Dedifferentiated amniotic fluid mesenchymal stem cell (primary cell): Measurements from ENCODE around the gene GID8.

Experiments
- DNase-seq: peaks from one replicate; pipeline ENCODE4 v3.0.0-alpha.2; 2016; ENCODE audit errors: extremely low spot score

GID8 gene

DNA sequence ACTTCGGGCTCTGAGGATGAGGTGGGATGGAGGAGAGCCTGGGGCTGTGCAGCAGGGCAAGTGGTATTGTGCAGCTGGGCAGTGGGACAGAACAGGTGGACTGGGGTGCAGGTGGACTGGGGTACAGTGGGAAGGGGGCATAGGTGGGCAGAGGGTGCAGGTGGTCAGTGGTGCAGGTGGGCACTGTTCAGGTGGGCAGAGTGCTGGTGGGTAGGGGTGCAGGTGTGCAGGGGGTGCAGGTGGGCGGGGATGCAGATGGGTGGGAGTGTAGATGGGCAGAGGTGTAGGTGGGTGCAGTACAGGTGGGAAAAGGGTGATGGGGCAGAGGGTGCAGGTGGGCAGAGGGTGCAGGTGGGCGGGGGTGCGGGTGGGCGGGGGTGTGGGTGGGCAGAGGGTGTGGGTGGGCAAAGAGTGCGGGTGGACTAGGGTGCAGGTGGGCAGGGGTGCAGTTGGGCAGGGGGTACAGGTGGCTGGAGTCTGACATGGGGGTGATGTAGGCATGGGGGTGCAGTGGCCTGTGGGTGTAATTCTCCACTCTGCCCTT, 48.4 kb downstream of the GID8 start:
- no peak for DNase-seq

DNA sequence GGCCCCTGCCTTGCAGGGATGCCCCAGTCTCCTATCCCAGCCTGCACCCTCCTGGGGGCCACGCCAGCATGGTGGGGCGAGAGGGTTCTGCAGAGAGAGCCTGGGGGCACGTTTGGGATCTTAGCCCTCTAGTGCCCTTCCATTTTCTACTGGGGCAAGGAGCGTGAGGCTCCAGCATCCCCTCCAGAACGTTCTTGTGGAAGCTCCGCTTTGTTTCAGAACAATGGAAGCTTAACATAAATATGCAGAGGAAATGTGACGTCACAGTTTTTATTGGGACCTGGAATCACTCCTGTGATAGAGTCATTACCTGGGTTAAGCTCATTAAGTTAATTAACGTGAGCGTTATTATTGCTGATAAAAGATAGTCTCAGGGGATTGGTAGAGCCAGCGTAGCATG, 49.2 kb downstream of the GID8 start:
- DNase-seq, result no peak

DNA sequence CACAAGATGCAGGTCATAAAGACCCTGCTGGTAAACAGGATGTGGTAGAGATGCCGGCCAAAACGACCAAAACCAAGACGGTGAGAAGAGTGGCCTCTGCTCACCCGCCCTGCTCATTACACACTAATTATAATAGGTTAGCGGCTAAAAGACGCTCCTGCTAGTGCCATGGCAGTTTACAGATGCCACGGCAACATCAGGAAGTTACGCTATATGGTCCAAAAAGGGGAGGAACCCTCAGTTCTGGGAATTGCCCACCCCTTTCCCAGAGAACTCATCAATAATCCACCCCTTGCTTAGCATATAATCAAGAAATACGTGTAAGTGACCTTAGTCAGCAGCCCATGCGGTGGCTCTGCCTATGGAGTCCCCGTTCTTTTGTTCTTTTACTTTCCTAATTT, 51.3 kb downstream of the GID8 start:
- DNase-seq, result no peak

- no peak for DNase-seq
Measured at GRCh38 chr20:62990306-62990825, 52.4 kb downstream of the GID8 start.

DNA sequence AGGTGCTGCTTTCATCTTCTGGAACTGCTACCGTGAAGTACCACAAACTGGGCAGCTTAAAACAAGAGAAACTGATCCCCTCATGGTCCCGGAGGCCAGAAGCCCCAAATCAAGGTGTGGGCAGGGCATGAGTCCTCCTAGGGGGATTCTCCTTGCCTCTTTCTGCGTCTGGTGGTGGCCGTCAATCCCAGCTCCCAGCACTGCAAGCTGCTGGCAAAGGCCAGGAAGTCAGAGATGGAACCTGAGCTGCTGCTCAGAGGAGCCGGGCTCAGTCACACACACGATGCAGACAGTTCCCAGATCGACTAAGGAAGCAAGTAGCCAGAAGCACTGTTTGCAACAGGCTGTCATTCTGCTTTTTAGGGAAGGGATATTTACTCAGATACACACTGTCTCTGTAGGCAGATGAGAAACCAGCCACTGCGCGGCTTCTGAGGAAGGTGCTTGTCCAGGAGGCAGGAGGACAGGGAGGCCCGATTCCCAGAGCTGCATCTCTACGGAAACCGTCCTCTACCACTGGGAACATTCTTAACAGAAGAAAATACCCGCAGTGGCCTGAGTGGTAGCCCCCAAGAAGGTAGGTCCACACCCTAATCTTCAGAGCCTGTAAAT, 53.4 kb downstream of the GID8 start:
- DNase-seq, result no peak

DNA sequence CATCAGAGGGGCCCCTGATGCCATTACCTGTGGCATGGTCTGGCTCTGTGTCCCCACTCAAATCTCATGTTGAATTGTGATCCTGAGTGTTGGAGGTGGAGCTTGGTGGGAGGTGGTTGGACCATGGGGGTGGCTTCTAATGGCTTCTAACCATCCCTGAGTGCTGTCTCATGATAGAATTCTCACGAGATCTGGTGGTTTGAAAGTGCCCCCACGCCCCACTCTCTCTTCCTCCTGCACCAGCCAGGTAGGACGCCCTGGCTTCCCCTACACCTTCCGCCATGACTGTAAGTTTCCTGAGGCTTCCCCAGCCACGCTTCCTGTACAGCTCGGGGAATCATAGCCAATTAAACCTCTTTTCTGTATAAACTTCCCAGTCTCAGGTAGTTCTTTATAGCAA, 53.9 kb downstream of the GID8 start:
- no peak for DNase-seq

GRCh38 chr20:62993856-62994494, 56.0 kb downstream of the GID8 start:
- no peak for DNase-seq

DNA sequence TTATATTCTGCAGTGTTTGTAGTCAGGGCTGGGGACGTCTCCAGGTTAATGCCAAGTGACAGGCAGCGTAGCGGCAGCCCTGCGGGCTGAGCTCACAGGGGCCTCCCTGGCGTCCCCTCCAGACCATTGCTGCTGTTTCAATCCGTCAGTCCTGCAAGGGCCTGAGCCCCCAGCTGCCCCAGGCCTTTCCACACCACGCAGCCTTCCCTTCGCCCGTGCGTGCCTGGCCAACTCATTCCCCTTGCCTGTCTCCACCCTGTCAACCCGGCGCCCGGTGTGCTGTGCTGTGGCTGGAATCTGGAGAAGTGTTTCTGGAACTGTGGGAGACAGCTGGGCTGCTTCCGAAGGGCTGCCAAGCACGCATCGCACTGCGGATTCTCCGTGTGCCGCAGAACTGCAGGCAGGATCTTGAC, 56.9 kb downstream of the GID8 start:
- no peak for DNase-seq

- DNase-seq, result no peak
Measured at GRCh38 chr20:62995481-62995880, 57.5 kb downstream of the GID8 start.

DNA sequence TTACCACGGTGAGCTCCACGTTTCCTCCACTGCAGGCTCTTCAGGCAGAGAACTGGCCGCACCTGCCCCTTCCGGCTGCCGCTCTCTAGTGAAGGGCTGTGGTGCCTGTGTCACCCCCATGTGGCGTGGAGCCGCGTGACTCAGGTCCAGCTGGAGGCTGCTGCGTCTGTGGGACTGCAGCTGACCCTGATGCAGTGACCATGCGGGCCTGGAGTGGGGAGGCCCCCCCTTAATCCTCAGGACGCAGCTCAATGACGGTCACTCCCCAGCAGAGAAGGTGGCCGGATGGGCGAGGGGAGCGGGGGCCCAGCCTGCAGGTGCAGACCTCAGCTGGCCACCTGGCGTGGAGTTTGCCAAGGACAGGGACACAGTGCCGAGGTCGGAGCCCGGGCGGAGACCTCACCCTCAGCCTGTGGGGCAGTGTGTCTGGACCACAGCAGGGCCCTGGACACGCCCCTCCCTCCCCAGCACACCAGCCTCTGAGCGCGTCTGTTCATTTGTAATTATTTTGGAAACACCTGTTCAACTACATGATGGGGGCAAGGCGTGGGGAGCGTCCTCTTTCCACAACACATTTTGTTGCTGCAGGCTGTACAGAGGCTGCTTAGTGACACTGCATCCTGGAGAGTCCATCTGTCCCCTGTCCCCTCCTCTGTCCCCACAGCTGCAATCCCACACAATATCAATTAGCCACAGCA, 58.1 kb downstream of the GID8 start:
- no peak for DNase-seq

DNA sequence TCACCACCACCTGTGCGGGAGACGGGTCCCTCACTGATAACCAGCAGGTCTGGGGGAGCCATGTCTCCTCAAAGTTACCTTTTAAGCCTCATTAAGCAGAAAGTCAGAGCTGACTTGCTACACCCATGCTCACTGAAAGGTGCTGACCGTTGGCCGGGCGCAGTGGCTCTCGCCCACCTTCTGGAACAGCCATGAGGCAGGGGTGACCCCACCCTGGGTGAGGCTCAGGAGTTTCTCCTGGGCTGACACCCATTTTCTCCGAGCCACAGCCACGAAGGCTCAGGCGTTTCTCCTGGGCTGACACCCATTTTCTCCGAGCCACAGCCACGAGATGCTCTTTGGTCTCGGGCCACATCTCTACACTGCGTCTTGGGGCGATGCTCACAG, 58.6 kb downstream of the GID8 start:
- no peak for DNase-seq

DNA sequence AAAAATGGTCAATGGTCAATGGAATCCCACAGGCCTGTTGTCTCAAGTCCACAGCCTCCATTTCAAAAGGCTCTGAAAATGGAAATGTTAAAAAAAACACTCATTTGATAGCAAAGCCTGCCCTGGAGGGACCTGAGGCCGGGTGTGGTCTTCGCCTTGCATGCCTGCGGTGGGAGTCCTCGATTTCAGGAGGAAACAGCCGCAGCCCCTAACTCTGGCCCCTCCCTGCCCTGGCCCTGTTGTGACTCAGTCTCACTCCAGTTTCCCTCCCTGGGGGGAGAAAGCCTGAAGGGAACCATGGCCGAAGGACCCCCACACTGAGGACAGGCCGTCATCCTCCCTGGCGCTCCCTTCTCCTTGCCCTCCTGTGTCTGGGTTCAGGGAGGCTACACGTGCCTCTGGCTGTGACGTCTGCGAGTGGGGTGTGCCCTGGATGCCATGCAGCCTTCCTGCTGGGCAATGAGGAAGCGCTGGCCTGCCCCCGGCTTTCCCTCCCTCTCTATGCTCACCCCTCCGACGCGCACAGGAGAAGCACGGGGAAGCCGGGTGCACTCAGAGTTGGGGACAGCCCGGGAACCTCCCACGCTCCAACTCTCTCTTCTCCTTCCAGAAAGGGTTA, 59.6 kb downstream of the GID8 start:
- DNase-seq, result no peak
